Measurements from ENCODE around the gene SUN3.
"Not testable (repeated sequence)": the region's sequence is repeated elsewhere in the genome, so short reads cannot be mapped to it uniquely, and the experiment has no call there.

The SUN3 gene

DNA sequence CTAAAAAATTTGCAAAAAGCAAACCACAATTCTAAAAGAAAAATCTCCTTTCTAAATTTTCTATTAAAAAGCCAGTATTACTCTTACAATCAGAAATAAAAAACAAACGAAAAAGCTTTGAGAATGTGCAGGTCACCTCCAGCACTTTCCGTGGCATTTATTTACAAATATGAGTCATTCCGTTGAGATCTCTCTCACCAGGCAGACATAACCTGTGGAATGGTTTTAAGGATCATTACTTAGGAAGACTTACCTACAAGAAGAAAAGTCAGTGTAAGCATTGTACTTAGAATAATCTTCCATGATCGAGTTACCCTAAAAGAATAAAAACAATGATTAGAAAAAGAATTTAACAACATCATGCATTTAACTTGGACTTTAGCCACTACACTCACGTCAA is 3.3 kb downstream of the SUN3 start:
- DNase-seq: no peak

DNA sequence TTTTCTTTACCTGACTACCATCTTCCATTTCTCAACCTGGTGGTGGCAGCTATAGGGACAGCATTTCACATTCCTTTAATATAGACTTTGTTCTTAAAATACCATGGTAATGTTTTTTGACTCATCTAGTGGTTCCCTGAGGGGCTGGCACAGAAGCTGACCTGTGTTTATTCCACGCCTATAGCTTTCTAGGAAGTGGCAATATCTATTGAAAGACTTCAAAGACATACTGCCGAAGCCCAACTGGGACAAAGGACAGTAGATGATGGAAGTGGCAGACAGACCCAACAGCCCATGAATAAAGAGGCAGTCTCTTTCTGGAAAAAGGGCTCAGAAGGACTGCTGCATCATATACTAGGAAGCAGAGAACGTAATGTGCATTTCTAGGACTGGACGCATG is 11.2 kb downstream of the SUN3 start:
- DNase-seq: no peak

DNA sequence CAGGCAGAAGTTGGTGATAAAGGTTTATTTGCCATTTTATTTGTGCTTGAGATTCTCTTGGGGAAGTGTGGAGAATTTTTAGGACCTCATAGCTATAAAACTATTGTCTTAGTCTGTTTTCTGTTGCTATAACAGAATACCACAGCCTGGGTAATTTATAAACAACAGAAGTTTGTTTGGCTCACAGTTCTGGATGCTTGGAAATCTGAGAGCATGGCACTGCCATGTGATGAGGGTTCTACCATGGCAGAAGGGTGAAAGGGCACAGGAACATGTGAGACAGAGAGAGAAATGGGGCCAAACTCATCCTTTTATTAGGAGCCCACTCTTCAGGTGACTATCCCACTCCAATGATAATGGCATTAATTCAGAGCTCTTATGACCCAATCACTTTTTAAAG is 12.3 kb downstream of the SUN3 start:
- DNase-seq: no peak

- no peak for DNase-seq
These were observed 17.0 kb downstream of the SUN3 start for GRCh38 chr7:48011951-48012350.

GRCh38 chr7:48011323-48011722 is 17.6 kb downstream of the SUN3 start:
- no peak for DNase-seq

DNA sequence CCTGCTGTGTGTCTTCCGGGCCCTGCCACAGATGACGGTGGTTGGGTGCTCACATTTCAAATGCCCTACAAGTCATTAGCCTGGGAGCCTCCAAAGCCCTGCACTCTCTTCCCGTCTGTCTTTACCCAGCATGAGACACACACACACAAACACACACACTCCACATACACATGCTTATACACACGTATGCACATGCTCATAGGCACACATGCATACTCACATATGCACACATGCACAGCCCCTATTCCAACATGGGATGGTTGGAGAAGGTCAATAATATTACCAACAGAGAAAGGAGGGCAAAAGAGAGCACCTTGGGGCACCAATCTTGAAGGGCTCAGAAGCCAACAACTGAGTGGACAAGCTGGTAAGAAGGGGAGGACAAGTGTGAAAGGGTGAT is 19.0 kb downstream of the SUN3 start:
- no peak for DNase-seq

DNA sequence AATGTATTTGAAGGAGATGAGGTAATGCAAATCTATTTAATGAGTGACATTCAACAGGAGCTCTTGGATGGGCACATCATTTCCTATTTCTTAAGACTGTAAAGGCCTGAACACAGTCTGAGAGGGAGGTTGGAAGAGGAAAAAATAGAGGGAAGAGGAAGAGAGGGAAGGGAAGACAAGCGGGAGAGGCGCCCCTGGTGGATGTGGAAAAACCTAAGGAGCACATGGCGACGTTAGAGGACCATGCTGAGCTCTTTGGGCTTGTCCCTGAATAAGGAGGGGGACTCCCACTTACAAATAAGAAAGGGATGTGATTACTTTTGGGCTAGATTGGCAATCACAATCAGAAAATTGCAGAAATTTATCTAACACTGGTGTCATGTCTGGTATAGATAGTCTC is 19.6 kb downstream of the SUN3 start:
- DNase-seq: no peak

GRCh38 chr7:48006866-48007265 is 22.0 kb downstream of the SUN3 start:
- no peak for DNase-seq

DNA sequence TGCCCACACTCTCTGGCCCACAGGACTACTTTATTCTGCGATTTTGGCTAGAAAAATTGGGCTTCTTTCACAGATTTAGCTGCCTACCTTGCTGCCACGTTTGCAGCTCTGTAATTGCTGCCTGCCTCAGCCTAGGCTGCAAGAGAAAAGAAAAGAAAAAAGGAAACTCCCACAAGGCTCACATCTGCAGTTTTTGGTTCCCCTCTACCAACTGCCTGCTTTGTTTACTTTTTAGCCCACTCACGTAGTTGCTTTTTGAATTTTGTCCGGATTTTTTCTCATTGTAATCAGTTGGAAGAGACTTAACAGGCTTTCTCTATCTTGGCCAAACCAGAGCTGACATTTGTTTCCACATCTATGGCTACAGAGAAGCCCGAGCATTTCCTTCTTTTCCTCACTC is 24.3 kb downstream of the SUN3 start:
- DNase-seq: no peak

GRCh38 chr7:48004032-48004431 is 24.9 kb downstream of the SUN3 start:
- peak; percentile 82 for DNase-seq

DNA sequence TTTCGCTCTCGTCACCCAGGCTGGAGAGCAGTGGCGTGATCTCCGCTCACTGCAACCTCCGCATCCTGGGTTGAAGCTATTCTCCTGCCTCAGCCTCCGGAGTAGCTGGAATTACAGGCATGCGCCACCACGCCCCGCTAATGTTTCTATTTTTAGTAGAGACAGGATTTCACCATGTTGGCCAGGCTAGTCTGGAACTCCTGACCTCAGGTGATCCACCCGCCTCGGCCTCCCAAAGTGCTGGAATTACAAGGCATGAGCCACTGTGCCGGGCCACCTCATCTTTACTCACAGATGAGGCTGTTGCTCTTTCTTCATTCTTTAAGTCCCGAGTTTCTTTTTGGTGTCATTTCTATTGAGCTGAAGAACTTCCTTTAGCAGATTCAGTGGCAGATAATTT is 28.7 kb downstream of the SUN3 start:
- not testable (repeated sequence) for DNase-seq

DNA sequence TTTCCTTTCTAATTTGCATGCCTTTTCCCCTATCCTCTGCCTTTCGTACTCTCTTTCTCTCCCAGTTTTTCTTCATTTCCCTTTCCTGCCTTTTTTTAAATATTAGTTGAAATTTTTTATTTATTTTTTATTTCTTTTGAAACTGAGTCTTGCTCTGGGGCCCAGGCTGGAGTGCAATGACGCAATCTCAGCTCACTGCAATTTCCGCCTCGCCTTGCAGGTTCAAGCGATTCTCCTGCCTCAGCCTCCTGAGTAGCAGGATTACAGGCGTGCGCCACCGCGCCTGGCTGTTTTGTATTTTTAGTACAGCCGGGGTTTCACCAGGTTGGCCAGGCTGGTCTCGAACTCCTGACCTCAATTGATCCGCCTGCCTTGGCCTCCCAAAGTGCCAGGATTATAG is 29.5 kb downstream of the SUN3 start:
- no peak for DNase-seq

- no peak for DNase-seq
These were observed 36.5 kb downstream of the SUN3 start for GRCh38 chr7:47992446-47992845.

- DNase-seq: no peak
These were observed 37.1 kb downstream of the SUN3 start for GRCh38 chr7:47991741-47992311.

- no peak for DNase-seq
These were observed 37.6 kb downstream of the SUN3 start for GRCh38 chr7:47991270-47991669.

- DNase-seq: no peak
These were observed 38.3 kb downstream of the SUN3 start for GRCh38 chr7:47990592-47990991.

DNA sequence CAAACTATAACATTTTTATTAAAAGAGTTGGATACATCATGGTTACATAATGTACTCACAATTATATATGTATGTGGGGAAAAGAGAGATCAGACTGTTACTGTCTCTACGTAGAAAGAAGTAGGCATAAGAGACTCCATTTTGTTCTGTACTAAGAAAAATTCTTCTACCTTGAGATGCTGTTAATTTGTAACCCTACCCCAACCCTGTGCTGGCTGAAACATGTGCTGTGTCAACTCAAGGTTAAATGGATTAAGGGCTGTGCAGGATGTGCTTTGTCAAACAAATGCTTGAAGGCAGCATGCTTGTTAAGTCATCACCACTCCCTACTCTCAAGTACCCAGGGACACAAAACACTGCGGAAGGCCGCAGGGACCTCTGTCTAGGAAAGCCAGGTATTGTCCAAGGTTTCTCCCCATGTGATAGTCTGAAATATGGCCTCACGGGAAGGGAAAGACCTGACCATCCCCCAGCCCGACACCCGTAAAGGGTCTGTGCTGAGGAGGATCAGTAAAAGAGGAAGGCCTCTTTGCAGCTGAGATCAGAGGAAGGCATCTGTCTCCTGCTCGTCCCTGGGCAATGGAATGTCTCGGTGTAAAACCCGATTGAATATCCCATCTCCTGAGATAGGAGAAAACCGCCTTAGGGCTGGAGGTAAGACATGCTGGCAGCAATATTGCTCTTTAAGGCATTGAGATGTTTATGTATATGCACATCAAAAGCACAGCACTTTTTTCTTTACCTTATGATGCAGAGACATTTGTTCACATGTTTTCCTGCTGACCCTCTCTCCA is 39.1 kb downstream of the SUN3 start:
- DNase-seq: peak; percentile 31

DNA sequence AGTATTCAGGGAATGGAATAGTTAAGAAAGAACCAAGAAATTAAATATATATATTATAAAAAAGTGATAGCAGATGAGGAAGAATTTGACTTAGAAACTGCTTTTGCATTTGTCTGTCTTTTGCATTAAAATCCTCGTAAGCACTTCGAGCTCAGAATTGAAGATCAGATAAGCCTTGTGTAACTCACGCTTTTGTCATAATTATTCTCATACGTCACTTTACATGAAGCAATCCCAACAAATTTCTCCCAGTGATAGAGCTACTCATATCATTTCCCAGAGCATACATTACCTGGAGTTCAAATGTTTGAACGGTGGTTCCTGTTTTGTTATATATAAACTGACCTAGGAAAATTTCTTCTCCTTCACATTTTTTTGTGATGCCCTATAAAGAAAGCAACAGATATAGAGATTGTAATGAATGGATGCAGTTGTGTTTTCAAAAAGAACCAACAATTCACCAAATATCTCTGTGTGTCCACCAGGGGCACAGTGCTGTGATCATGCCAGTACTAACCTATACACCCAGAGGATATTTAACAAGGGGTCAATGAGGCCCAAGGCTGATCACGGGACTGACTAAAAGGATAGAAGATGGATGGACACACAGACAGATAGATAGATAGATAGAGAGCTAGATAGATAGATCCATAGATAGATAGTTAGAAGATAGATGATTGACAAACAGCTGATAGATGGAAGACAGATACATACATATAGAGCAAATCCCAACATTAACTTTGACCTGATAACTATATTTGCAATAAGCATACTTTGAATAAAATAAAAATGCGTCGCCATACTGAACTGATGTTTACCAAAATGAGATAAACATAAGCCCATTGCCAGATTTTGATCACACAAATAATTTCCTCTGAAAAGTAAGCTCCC is 40.2 kb downstream of the SUN3 start:
- DNase-seq: no peak

DNA sequence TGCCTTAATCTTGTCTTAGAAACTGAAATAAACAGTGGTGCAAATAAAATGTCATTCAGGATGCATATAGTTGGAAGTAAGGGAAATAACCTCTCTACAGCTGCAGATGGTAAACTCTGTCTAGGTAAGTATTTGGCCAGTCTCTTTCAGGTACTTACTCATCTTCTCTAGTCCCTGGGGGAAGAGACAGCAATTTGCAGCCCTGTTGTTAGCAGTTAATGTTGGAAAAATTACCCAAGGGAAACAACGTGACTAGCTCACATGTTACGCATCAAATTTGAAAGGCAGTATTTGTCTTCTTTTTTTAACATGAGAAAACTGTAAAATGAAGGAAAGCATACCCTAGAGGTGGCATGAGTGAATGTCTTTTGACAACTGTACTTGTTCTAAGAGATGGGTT is 46.3 kb downstream of the SUN3 start:
- no peak for DNase-seq

GRCh38 chr7:47980648-47981047 is 48.3 kb downstream of the SUN3 start:
- DNase-seq: not testable (repeated sequence)

- no peak for DNase-seq
These were observed 49.1 kb downstream of the SUN3 start for GRCh38 chr7:47979832-47980181.

DNA sequence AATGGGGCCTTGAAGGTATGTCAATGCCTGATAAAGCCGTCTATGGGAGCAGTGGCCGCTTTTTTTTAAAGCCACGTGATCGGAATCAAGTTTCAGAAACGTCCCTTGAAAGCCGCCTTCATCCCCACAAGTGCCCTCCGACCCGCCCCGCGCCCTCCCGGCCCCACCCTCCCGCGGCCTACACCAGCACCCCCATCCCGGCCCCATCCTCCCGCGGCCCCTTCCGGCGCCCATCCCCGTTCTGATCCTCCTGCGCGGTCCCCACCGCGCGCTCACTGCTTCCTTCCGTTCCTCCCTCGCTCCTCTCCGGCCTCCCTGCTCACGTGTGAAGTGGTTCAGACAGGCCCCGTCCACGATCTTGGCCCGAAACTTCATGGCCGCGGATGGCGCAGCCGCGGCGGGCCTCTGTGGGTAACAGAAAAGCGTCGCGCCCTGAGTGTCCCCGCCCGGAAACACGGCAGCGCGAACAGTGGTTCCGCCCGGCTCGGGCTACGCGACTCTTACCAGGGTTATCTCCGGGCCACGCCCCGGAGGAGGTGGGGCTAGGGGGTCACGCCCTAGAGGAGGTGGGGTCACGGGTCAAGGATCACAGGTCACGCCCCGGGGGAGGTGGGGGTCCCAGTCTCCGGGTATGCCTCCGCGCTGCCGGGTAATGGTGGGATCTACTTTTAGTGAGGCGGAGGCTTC is 49.6 kb downstream of the SUN3 start, which contains the start of gene HUS1:
TSS of gene HUS1 (minus strand) at position 471 of the 687 bp plus-strand sequence. CDS start at position 375, 96 bp downstream.
- DNase-seq: peak; percentile 85

DNA sequence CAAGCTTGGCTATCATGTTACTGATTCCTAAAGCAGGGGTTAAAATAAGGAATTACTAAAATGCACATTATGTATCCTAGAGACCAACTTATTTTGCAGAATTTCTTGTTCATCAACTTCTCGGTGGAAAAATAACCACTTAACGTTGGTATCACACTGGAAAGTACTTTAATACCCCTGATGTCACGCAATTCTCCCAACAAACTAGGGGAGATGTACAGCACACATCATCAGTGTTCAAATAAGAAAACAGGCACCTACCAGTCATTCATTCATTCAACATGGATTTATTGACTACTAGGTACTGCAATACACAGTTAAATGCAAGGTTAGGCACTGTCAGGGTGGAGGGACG is 50.1 kb downstream of the SUN3 start:
- DNase-seq: peak; percentile 28
